Epidermal melanocyte (primary cell): ENCODE measurements around the gene CACFD1.

Experiments
- DNase-seq: peaks from one replicate; pipeline ENCODE4 v3.0.0; 2011; ENCODE audit warnings: low spot score; ENCODE audit not compliant: insufficient read length

CACFD1 gene

GRCh38 chr9:133496861-133497842 is 37.4 kb downstream of the CACFD1 start:
- no peak for DNase-seq

- no peak for DNase-seq
Observed at GRCh38 chr9:133499132-133499891, 39.5 kb downstream of the CACFD1 start.

- no peak for DNase-seq
Observed at GRCh38 chr9:133499892-133500270, 40.1 kb downstream of the CACFD1 start.

GRCh38 chr9:133502112-133502511 is 42.3 kb downstream of the CACFD1 start:
- no peak for DNase-seq

- DNase-seq, result no peak
Observed at GRCh38 chr9:133505186-133505830, 45.5 kb downstream of the CACFD1 start.

- DNase-seq, result no peak
Observed at GRCh38 chr9:133505901-133506652, 46.3 kb downstream of the CACFD1 start.

GRCh38 chr9:133506653-133507038 is 46.9 kb downstream of the CACFD1 start:
- DNase-seq, result no peak

GRCh38 chr9:133507246-133507965 is 47.6 kb downstream of the CACFD1 start:
- DNase-seq, result no peak

GRCh38 chr9:133508046-133508445 is 48.3 kb downstream of the CACFD1 start:
- no peak for DNase-seq

- DNase-seq, result no peak
Observed at GRCh38 chr9:133509179-133510083, 49.7 kb downstream of the CACFD1 start.

GRCh38 chr9:133510926-133511505 is 51.2 kb downstream of the CACFD1 start:
- DNase-seq, result no peak

- no peak for DNase-seq
Observed at GRCh38 chr9:133511607-133512006, 51.8 kb downstream of the CACFD1 start.

GRCh38 chr9:133512253-133513213 is 52.8 kb downstream of the CACFD1 start:
- DNase-seq, result no peak

GRCh38 chr9:133513214-133514100 is 53.7 kb downstream of the CACFD1 start:
- DNase-seq, result no peak

- DNase-seq, result no peak
Observed at GRCh38 chr9:133514460-133515239, 54.9 kb downstream of the CACFD1 start.

GRCh38 chr9:133515240-133515610 is 55.4 kb downstream of the CACFD1 start:
- no peak for DNase-seq
